Mononuclear cell (primary cell): ENCODE results near the gene TKFC. TPM values are rescaled to one million over a fixed set of nuclear protein-coding genes. Genes with fewer than 3 reads are reported as not detected.

Source experiments
- H3K27me3 ChIP-seq: 2 replicates; pipeline ENCODE4 v1.6.0; 2011; ENCODE audit warnings: low read length, control low read depth; ENCODE audit not compliant: insufficient read depth
- H3K4me1 ChIP-seq: 2 replicates; pipeline ENCODE4 v1.5.1; 2011; ENCODE audit warnings: mild to moderate bottlenecking, low read length, control low read depth; ENCODE audit not compliant: insufficient read depth
- H3K4me3 ChIP-seq: 2 replicates; pipeline ENCODE4 v1.5.1; 2011; ENCODE audit warnings: mild to moderate bottlenecking, low read length, moderate library complexity
- H3K9me3 ChIP-seq: 2 replicates; pipeline ENCODE4 v1.5.1; 2011; ENCODE audit warnings: low read depth, mild to moderate bottlenecking, control low read depth, low read length
- total RNA-seq: library from RNA; depleted of rRNA; stranded (reverse); fragments of >200 nt; gene quantifications from one replicate; pipeline ENCODE4 v1.2.3, GENCODE V29; 2012

The TKFC gene
- 18.5 TPM for total RNA-seq

GRCh38 chr11:61332797-61333549 is at the start of gene TKFC, which contains the start of gene DDB1:
Gene TKFC (plus strand): TSS chr11:61333228. CDS start chr11:61334729, 1,501 bp downstream.
Gene DDB1 (minus strand): TSS chr11:61333105. CDS start chr11:61332968, 137 bp downstream.
- H3K27me3 ChIP-seq: no peaks in the 10 kb centered on the region
- H3K4me1 ChIP-seq: peaks cover 33% of the 10 kb centered on the region
- H3K9me3 ChIP-seq: no peaks in the 10 kb centered on the region
- peak within 1 kb of the TSS; percentile 94 for H3K4me3 ChIP-seq

GRCh38 chr11:61283613-61284012 is 49.4 kb upstream of the TKFC start:
- Histone ChIP-seq H3K4me3 (no peak overlapping the region), H3K27me3 (no peaks in the 10 kb centered on the region), H3K9me3 (no peaks in the 10 kb centered on the region), H3K4me1 (no peaks in the 10 kb centered on the region)

- Histone ChIP-seq H3K4me1 (no peaks in the 10 kb centered on the region), H3K4me3 (no peak overlapping the region), H3K9me3 (no peaks in the 10 kb centered on the region), H3K27me3 (no peaks in the 10 kb centered on the region)
Measured at GRCh38 chr11:61287338-61287977, 45.6 kb upstream of the TKFC start.

DNA sequence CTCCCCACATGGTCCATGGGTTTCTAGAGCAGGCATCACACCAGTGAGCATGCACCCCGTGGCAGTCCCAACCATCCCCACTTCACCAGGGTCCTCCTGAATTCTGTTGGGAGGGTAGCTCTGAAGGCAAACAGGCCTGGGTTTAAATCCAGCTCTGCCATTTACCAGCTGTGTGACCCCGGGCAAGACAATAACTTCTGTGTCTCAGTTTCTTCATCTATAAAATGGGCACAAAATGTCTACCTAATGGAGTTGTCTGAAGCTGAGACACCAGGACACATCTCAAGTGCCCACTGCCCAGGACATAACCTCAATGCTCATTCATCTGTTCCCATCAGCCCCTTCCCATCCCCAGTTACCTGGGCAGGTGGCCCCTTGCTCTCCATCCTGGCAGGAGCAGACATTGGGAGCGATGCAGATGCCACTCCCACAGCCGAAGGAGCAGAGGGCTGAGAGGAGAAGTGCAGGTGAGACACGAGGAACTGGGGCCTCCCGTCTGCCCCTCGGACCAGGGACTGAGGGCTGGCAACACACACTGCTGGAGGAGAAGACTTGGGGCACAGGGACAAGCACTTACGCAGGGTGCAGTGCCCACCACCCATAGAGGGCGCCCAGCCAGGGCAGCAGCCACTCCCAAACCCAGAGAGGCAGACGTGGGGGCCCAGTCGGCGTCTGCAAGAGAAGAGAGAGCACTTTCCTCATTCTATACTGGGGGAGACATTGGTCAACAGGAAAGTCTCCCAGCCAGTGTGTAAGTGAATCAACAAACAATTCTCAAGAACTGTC is 41.9 kb upstream of the TKFC start:
- no peaks in the 10 kb centered on the region for H3K9me3 ChIP-seq
- H3K4me1 ChIP-seq: peaks cover 24% of the 10 kb centered on the region
- no peak overlapping the region for H3K4me3 ChIP-seq
- H3K27me3 ChIP-seq: peaks cover 18% of the 10 kb centered on the region

DNA sequence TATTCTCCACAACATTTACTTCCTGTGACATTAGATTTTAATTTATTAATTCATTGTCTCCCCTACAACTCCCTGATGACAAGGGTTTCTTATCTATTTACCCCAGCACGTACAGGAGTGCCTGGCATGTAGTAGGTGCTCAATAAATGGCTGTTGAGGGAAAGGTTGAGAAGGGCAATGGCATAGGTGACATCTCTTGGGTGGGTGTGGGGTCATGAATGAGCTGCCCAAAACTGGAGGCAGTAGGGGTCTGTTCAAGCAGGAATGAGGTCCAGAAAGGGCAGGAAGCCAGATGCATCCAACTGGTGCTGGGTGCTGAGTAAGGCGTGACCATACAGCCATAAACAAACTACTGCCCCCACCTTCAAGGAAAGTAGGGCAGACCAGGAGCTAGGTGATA is 40.7 kb upstream of the TKFC start:
- H3K4me3 ChIP-seq: no peak overlapping the region
- H3K4me1 ChIP-seq: peaks cover 24% of the 10 kb centered on the region
- H3K27me3 ChIP-seq: peaks cover 18% of the 10 kb centered on the region
- no peaks in the 10 kb centered on the region for H3K9me3 ChIP-seq

- Histone ChIP-seq H3K9me3 (no peaks in the 10 kb centered on the region), H3K4me1 (peaks cover 24% of the 10 kb centered on the region), H3K27me3 (peaks cover 18% of the 10 kb centered on the region), H3K4me3 (no peak overlapping the region)
Measured at GRCh38 chr11:61293867-61294716, 38.9 kb upstream of the TKFC start.

DNA sequence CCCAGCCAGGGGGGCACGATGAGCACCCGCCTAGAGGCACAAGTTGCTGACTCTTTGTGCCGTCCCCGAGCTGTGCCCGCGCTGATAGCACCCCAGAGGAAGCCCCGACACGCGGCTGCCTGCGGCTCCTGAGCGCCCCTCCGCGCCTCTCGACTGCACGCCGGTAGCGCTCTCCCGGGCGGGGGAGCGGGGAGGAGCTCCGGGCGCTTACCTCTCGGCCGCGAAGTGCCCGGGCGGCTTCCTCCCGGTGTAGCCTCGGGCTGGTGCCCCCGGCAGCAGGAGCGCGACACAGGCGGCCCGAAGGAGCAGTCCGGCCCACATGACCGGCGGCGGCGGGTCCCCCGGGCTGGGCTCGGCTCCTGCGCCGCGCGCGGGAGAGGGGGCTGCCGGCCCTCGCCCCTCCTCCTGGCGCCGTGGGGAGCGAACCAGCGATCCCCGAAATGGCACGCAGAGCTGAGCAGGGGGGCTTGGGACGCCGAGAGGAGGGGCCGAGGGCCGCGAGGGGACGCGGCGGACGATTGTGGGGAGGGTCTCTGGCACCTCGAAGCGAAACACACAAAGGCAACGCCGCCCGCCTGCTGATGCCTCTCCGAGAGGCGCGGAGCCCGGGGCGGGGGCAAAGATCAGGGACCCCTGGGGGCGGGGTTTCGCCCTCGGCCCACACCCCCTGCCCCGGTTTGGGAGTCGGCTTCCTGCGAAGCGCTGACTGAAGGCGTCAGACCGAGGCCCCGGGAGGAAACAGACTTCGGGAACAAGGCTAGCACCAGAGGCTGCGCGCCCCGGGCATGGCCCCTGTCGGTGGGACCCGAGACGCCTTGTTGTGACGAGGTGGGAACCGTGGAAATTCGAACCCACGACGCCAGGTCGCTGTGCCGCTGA is 38.1 kb upstream of the TKFC start, which contains the start of gene VWCE:
TSS of gene VWCE (minus strand) at position 600 of the 879 bp plus-strand sequence. CDS start at position 321, 279 bp downstream.
- peaks cover 24% of the 10 kb centered on the region for H3K4me1 ChIP-seq
- peaks cover 18% of the 10 kb centered on the region for H3K27me3 ChIP-seq

GRCh38 chr11:61295596-61295926 is 37.5 kb upstream of the TKFC start:
- no peak overlapping the region for H3K4me3 ChIP-seq
- peaks cover 24% of the 10 kb centered on the region for H3K4me1 ChIP-seq
- H3K27me3 ChIP-seq: peaks cover 18% of the 10 kb centered on the region
- no peaks in the 10 kb centered on the region for H3K9me3 ChIP-seq

More for the DNA sequence above, 38.1 kb upstream of the TKFC start, which contains the start of gene VWCE:
- H3K4me3 ChIP-seq: peak within 1 kb of the TSS; percentile 30
- H3K9me3 ChIP-seq: no peaks in the 10 kb centered on the region

GRCh38 chr11:61297341-61297740 is 35.7 kb upstream of the TKFC start:
- Histone ChIP-seq H3K4me1 (peaks cover 24% of the 10 kb centered on the region), H3K9me3 (no peaks in the 10 kb centered on the region), H3K27me3 (peaks cover 18% of the 10 kb centered on the region), H3K4me3 (no peak overlapping the region)

DNA sequence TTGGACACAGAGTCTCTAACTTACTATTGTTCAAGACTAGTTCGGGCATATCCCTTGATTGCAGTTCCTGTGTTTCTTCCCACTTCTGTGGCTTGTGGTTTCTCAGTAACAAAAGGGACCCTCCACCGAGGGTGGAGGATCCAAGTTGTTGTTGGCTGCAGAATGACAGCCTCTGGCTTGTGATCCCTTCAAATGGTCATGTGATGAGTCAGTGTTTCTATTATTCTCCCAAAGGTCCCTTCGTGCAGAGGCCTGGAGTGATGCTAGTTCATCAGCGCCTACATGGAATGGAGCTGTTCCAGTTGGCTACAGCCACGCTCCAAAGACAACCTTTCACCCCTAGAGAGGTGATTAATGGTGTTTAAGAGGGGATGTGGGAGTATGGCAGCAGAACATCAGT is 35.3 kb upstream of the TKFC start:
- peaks cover 24% of the 10 kb centered on the region for H3K4me1 ChIP-seq
- H3K9me3 ChIP-seq: no peaks in the 10 kb centered on the region
- H3K4me3 ChIP-seq: no peak overlapping the region
- peaks cover 18% of the 10 kb centered on the region for H3K27me3 ChIP-seq

DNA sequence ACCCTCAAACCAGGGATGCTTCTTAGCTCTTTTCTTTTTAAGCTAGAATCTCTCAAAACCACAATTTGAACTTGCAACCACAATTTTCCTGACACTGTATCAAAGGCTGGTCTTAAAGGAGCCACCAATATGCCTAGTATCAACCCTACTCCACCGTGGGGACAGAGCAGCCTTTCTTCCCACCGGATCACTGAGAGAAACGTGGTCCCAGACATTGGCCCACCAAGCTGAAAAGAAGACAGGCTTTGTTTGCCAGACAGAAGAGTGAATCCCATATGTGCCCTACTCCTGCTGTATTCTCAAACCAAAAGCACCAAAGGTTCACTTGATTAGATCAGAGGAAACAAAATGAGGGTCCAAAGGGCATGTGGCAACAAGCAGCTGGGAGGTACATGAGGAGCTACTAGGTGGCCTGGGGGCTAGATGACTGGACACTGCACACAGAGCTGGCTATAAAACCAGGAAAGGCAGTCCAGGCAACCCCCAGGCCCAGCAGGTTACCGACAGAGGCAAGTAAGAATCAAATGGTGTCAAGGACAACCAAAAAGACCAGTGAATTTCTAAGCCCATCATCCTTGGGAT is 34.3 kb upstream of the TKFC start:
- Histone ChIP-seq H3K27me3 (peaks cover 13% of the 10 kb centered on the region), H3K9me3 (no peaks in the 10 kb centered on the region), H3K4me1 (peaks cover 20% of the 10 kb centered on the region), H3K4me3 (no peak overlapping the region)

GRCh38 chr11:61302550-61302949 is 30.5 kb upstream of the TKFC start:
- Histone ChIP-seq H3K27me3 (no peaks in the 10 kb centered on the region), H3K4me3 (no peak overlapping the region), H3K4me1 (no peaks in the 10 kb centered on the region), H3K9me3 (no peaks in the 10 kb centered on the region)

- H3K4me3 ChIP-seq: no peak overlapping the region
- H3K27me3 ChIP-seq: no peaks in the 10 kb centered on the region
- H3K9me3 ChIP-seq: no peaks in the 10 kb centered on the region
- H3K4me1 ChIP-seq: no peaks in the 10 kb centered on the region
Measured at GRCh38 chr11:61303725-61304124, 29.3 kb upstream of the TKFC start.
